ENCODE results near the gene ZNF341. TPM values are rescaled to one million over a fixed set of nuclear protein-coding genes. Genes with fewer than 3 reads are reported as not detected.
A peak's percentile ranks its signal among the peaks of the same experiment; 100 is the strongest.

Gene ZNF341
- total RNA-seq, 1 donor from 2014 or later = 1.3 TPM

- peak; percentile 89 for DNase-seq (ENCODE audit: low spot score)
- intact Hi-C loops (cut with DNase I) = loop anchor here (5.0 kb wide), 1 partner anchor 180 kb away; the partner anchor contains the start of gene RALY
Measured at GRCh38 chr20:33812152-33812849, 80.5 kb downstream of the ZNF341 start.

DNA sequence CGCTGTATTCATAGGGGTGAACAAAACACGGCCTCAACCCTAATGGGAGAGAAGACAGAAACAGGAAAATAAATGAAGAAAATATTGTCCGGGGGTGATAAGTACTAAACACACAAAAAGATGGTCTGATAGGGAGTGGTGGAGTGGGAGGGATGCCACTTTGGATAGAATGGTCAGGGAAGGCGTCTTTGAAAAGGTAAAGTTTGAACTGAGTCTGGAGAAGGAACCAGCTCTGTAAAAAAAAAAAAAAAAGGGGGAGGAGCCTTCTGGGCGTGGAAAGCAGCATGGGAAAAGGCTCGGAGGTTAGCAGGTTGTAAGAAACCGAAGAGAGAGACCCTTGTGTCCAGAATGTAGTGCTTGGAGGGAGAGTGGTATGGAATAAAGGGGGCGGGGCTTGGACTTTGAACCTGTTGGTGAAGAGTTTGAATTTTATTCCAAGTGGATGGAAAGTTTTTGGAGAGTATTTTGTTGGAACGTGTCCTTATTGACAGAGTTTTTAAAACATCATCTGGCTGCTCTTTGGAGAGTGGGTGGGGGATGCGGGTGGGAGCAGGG is 81.2 kb downstream of the ZNF341 start:
- intact Hi-C loops (cut with DNase I) = loop anchor here (5.0 kb wide), 1 partner anchor 179 kb away; the partner anchor contains the start of gene RALY
- DNase-seq (ENCODE audit: low spot score) = no peak

DNA sequence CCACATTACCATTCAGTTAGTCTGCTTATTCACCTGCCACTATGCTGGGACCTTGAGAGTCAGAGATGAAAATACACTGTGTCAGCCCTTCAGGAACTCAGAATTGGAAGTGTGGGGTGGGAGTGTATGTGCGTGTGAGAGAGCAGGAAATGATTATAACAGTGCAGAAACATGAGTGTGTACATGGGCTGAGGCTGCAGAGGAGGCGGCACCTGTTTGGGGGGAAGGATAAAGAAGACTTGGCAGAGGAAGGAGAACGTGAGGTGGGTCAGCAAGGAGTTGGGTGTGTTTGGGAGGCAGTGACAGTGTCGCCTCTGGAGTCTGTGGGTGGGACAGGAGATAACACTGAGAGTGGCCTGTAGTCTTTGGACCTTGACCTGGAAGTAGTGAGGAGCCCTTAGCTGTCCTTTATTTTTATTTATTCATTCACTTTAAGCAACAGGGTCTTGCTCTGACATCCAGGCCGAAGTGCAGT is 82.5 kb downstream of the ZNF341 start:
- intact Hi-C loops (cut with DNase I) = loop anchor here (5.0 kb wide), 1 partner anchor 178 kb away; the partner anchor contains the start of gene RALY
- no peak for DNase-seq (ENCODE audit: low spot score)

- no peak for DNase-seq (ENCODE audit: low spot score)
- intact Hi-C loops (cut with DNase I) = no loop called here
Measured at GRCh38 chr20:33815671-33816070, 83.9 kb downstream of the ZNF341 start.

DNA sequence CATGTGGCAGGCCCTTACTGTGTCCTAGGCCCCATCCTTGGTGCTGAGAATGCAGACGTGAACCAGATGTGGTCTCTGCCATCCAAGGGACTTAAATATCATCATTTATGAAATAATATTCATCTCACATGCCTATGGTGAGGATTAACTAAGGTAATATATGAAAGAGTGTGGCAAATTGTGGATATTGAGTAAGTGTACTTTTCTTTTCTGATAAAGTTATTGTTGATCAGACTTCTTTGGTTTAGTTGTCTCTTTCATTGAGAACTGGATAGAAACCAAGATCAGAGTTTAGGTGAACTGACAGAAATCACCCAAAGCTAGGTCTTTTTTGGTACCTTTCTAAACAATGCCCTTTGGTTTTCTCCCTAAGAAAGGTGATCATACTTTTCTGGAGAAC is 84.4 kb downstream of the ZNF341 start:
- no peak for DNase-seq (ENCODE audit: low spot score)
- intact Hi-C loops (cut with DNase I) = no loop called here

DNA sequence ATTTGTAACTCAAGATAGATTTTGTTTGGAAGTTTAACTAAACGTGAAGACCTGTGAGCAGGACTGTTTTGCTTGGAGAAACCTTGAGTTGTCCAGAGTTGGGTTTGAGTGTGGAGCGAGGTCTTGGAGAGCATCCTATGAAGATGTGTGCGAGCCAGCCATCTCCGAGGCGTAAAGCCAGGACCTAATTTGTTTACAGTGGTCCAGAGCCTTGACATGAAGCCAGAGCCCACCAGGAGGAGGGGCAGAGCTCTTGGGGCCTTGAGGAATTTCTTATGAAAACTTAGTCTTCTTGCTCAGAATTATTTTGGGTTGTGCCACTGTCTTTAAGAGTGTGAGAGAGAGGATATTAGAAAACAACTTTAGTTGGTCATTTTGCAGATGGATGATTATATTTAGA is 85.6 kb downstream of the ZNF341 start:
- intact Hi-C loops (cut with DNase I) = no loop called here

GRCh38 chr20:33819456-33819855 is 87.7 kb downstream of the ZNF341 start:
- no peak for DNase-seq (ENCODE audit: low spot score)
- intact Hi-C loops (cut with DNase I) = no loop called here

More for the DNA sequence above, 85.6 kb downstream of the ZNF341 start:
- DNase-seq (ENCODE audit: low spot score) = no peak

DNA sequence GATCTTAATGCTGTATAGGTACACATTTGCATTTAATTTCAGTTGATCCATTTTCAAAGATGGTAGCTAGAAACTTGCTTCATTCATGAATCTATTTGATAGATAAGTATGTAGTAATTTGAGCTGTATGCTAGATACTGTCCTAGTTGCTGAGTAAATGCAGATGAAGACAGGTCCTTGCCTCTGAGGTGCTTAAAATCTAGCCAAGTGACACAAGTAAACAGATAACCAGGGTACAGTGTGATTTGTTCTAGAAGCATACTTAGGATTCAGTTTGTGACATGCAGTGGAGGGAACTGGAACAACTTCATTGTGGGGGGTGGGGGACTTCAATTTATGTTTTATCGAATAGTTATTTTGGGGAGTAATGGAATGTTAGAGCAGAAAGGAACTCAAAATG is 88.6 kb downstream of the ZNF341 start:
- no peak for DNase-seq (ENCODE audit: low spot score)
- intact Hi-C loops (cut with DNase I) = no loop called here

DNA sequence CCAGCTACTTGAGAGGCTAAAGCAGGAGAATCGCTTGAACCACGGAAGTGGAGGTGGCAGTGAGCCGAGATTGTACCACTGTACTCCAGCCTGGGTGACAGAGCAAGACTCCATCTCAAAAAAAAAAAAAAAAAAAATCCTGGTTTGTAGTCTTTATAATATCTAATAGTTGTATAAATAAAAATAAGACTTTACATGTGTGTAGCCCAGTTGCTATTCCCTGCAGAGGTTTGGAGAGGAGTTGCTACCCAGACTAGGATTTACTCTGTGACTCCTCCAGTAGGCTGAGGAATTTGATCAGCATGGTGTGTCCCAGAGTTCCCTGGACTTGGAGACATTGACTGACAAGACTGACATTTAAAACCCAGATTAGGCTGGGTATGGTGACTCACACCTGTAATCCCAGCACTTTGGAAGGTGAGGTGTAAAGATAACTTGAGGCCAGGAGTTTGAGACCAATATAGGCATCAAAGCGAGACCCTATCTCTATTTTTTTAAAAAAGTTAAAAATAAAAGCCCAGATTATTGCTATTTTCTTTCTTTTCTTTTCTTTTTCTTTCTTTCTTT is 89.6 kb downstream of the ZNF341 start:
- no peak for DNase-seq (ENCODE audit: low spot score)
- intact Hi-C loops (cut with DNase I) = no loop called here

- intact Hi-C loops (cut with DNase I) = no loop called here
Measured at GRCh38 chr20:33822423-33822822, 90.6 kb downstream of the ZNF341 start.

DNA sequence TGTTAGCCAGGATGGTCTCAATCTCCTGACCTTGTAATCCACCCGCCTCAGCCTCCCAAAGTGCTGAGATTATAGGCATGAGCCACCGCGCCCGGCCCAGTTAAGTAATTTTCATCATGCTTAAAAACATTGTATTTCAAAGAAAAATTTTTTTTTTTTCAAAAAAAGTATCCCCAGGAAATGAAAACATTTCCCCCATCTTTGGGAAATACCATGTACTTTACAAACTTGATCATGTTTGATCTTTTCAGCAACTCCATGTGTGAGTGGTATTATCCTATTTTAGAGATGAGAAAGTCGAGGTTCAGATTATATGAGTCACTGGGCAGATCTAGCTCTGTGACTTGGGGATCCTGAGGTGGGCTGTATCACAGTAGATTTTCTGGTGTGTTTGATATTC is 91.2 kb downstream of the ZNF341 start:
- intact Hi-C loops (cut with DNase I) = no loop called here
- no peak for DNase-seq (ENCODE audit: low spot score)

More at GRCh38 chr20:33822423-33822822, 90.6 kb downstream of the ZNF341 start:
- no peak for DNase-seq (ENCODE audit: low spot score)

GRCh38 chr20:33824852-33825251 is 93.1 kb downstream of the ZNF341 start:
- DNase-seq (ENCODE audit: low spot score) = no peak
- intact Hi-C loops (cut with DNase I) = no loop called here

GRCh38 chr20:33825340-33826269 is 93.8 kb downstream of the ZNF341 start:
- intact Hi-C loops (cut with DNase I) = no loop called here
- DNase-seq (ENCODE audit: low spot score) = no peak

DNA sequence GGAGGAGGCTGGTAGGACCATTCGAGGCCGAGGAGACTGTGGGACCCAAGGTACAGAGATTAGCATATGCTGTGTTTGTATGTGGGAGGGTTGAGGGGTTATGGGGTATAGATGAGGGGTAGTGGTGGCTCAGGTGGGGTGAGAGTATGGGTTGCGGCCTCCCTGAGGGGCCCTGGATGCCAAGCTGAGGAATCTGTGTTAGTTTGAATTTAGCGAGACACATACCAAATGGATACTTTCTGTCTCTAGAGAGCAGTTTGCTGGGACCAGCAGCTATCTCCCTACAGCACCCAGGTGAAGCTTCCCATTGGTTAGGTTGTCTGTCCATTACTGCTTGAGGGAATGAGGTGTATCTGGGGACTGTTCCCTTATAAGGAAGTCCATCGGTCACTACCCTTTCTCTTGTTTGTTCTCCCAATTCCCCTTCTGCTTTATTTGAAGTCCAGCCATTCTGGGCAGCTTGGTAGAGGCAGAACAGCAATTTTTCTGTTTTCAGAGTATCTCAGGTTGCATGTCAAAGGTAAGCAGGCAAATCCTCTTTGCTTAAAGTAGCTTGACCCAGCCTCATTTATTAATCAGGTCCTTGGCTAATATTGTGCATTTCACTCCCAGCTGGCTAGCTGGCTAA is 94.6 kb downstream of the ZNF341 start:
- DNase-seq (ENCODE audit: low spot score) = no peak
- intact Hi-C loops (cut with DNase I) = no loop called here

- no peak for DNase-seq (ENCODE audit: low spot score)
- intact Hi-C loops (cut with DNase I) = no loop called here
Measured at GRCh38 chr20:33827109-33827508, 95.3 kb downstream of the ZNF341 start.

DNA sequence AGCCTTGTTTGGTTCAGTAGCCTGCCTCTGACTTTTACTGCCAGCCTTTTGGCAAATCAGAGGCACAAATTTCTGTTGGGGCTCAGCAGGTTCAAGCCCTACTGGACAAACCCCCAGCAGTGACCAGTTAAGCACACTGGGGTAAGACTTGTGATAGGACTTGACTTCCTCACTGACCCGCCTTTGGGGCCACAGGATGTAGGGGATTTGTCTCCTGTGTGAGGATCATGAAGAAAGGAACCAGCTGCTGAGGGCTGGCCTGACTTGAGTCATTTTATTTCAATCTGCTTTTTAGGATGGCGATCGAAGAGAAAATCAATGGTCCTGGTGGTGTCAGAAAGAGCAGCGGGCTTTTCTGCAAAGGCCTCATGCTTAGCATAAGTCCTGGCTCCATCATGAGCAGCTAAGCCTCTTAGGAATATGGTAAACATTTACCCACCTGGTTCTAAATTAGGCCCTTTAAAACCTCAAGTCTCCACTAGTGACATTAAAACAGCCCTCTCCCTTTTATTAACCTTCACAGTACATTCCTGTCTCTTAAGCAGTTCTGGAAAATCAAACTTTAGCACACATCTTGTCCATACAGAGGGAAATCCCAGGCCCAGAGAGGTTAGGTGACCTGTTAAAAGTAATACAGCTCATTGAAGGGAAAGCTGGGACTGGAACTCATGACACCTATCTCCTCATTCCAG is 96.0 kb downstream of the ZNF341 start:
- intact Hi-C loops (cut with DNase I) = no loop called here
- DNase-seq (ENCODE audit: low spot score) = no peak

GRCh38 chr20:33828326-33828844 is 96.6 kb downstream of the ZNF341 start:
- intact Hi-C loops (cut with DNase I) = no loop called here

GRCh38 chr20:33828967-33829560 is 97.3 kb downstream of the ZNF341 start:
- no peak for DNase-seq (ENCODE audit: low spot score)
- intact Hi-C loops (cut with DNase I) = no loop called here

More at GRCh38 chr20:33828326-33828844, 96.6 kb downstream of the ZNF341 start:
- DNase-seq (ENCODE audit: low spot score) = no peak

Measured in cardiac septum (tissue), 1 donor.